NCI-H2107 (cell line): ENCODE measurements around the gene FLT4.

Experiments
- DNase-seq: peaks from one replicate; lab custom pipeline; 2025; lab: John Stamatoyannopoulos, UW

The FLT4 gene

GRCh38 chr5:180625791-180626660, 23.4 kb downstream of the FLT4 start:
- DNase-seq = no peak

GRCh38 chr5:180625125-180625790, 24.1 kb downstream of the FLT4 start:
- DNase-seq = no peak

- DNase-seq = no peak
Measured at GRCh38 chr5:180624587-180624986, 24.8 kb downstream of the FLT4 start.

- DNase-seq = no peak
Measured at GRCh38 chr5:180623844-180624243, 25.6 kb downstream of the FLT4 start.

- no peak for DNase-seq
Measured at GRCh38 chr5:180623411-180623834, 26.0 kb downstream of the FLT4 start.

- DNase-seq = no peak
Measured at GRCh38 chr5:180622910-180623309, 26.5 kb downstream of the FLT4 start.

GRCh38 chr5:180621311-180621710, 28.1 kb downstream of the FLT4 start:
- DNase-seq = no peak

GRCh38 chr5:180620014-180620413, 29.4 kb downstream of the FLT4 start:
- DNase-seq = no peak

- no peak for DNase-seq
Measured at GRCh38 chr5:180619563-180619915, 29.9 kb downstream of the FLT4 start.

- no peak for DNase-seq
Measured at GRCh38 chr5:180618829-180619562, 30.4 kb downstream of the FLT4 start.

GRCh38 chr5:180618487-180618828, 30.9 kb downstream of the FLT4 start:
- DNase-seq = no peak

- no peak for DNase-seq
Measured at GRCh38 chr5:180613814-180614188, 35.6 kb downstream of the FLT4 start.

- DNase-seq = no peak
Measured at GRCh38 chr5:180613188-180613813, 36.1 kb downstream of the FLT4 start.

GRCh38 chr5:180612683-180613082, 36.7 kb downstream of the FLT4 start:
- DNase-seq = no peak

- no peak for DNase-seq
Measured at GRCh38 chr5:180611140-180611850, 38.1 kb downstream of the FLT4 start.

GRCh38 chr5:180609817-180610550, 39.4 kb downstream of the FLT4 start:
- DNase-seq = no peak

- DNase-seq = no peak
Measured at GRCh38 chr5:180609386-180609785, 40.0 kb downstream of the FLT4 start.

- DNase-seq = no peak
Measured at GRCh38 chr5:180608572-180609310, 40.7 kb downstream of the FLT4 start.

GRCh38 chr5:180607861-180608571, 41.4 kb downstream of the FLT4 start:
- DNase-seq = no peak
